OCI-LY7 (cell line): ENCODE results near the gene GPD2. TPM values are rescaled to one million over a fixed set of nuclear protein-coding genes. Genes with fewer than 3 reads are reported as not detected.

Experiments
- BruUV-seq: library from RNA; stranded (reverse); fragments of 400-500 nt; replicated peaks from 2 replicates; lab custom pipeline; 2021; lab: Mats Ljungman, UMichigan
- CTCF ChIA-PET: fragments of 300-600 bp; sonication (Branson Sonifier 250); formaldehyde crosslinking; loops from one replicate; lab custom pipeline; 2022; ENCODE audit warnings: antibody characterized with exemption; ENCODE audit not compliant: unreplicated experiment; lab: Charles Lee
- POLR2A ChIA-PET: fragments of 300-600 bp; sonication (Branson Sonifier 250); formaldehyde crosslinking; loops from one replicate; lab custom pipeline; 2022; ENCODE audit warnings: antibody characterized with exemption; lab: Charles Lee
- DNase-seq: peaks from one replicate; pipeline ENCODE4 v3.0.0-alpha.2; 2015; ENCODE audit warnings: low spot score
- H2AFZ ChIP-seq: fragments of 200-600 bp; sonication (generic), shearing (Covaris generic); 2 replicates; pipeline ENCODE4 v1.6.1; 2014; ENCODE audit warnings: mild to moderate bottlenecking, antibody characterized with exemption, low read length, moderate library complexity
- H3K27ac ChIP-seq: fragments of 200-600 bp; sonication (generic); 2 replicates; pipeline ENCODE4 v1.5.1; 2014; ENCODE audit warnings: mixed run types, low read depth, mild to moderate bottlenecking, moderate library complexity, low read length, inconsistent platforms; ENCODE audit not compliant: poor library complexity, severe bottlenecking
- H3K36me3 ChIP-seq: fragments of 200-600 bp; sonication (generic); 2 replicates; pipeline ENCODE4 v1.6.1; 2014; ENCODE audit warnings: mild to moderate bottlenecking, antibody characterized with exemption, low read length, moderate library complexity, mixed read lengths; ENCODE audit not compliant: insufficient read depth
- H3K4me1 ChIP-seq: fragments of 200-600 bp; sonication (generic); 2 replicates; pipeline ENCODE4 v1.5.1; 2014; ENCODE audit warnings: mild to moderate bottlenecking, low read length; ENCODE audit not compliant: insufficient read depth, poor library complexity, severe bottlenecking
- H3K4me2 ChIP-seq: fragments of 200-600 bp; sonication (generic); 2 replicates; pipeline ENCODE4 v1.6.1; 2014; ENCODE audit warnings: mild to moderate bottlenecking, low read length
- H3K4me3 ChIP-seq: fragments of 200-600 bp; sonication (generic); 2 replicates; pipeline ENCODE4 v1.5.1; 2014; ENCODE audit warnings: mild to moderate bottlenecking, low read depth, low read length; ENCODE audit not compliant: poor library complexity, severe bottlenecking
- H3K79me2 ChIP-seq: fragments of 200-600 bp; sonication (generic); 2 replicates; pipeline ENCODE4 v1.6.1; 2016; ENCODE audit warnings: low read depth, mild to moderate bottlenecking, low read length, moderate library complexity, mixed read lengths; ENCODE audit not compliant: insufficient read depth
- H3K9me2 ChIP-seq: fragments of 200-600 bp; sonication (generic); 2 replicates; pipeline ENCODE4 v1.6.1; 2016; ENCODE audit warnings: mild to moderate bottlenecking, low read length, mixed read lengths; ENCODE audit not compliant: insufficient read depth
- H3K9me3 ChIP-seq: fragments of 200-600 bp; sonication (generic); 2 replicates; pipeline ENCODE4 v1.6.1; 2014; ENCODE audit warnings: mild to moderate bottlenecking, mixed run types, low read length, mixed read lengths
- H4K20me1 ChIP-seq: fragments of 200-600 bp; sonication (generic); 2 replicates; pipeline ENCODE4 v1.6.1; 2014; ENCODE audit warnings: mild to moderate bottlenecking, antibody characterized with exemption, low read length, moderate library complexity, mixed read lengths; ENCODE audit not compliant: insufficient read depth
- CTCF ChIP-seq: fragments of 200-600 bp; sonication (generic); conservative IDR thresholded peaks from 2 replicates; pipeline ENCODE4 v1.5.1; 2014; ENCODE audit warnings: mild to moderate bottlenecking, antibody characterized with exemption, low read length, moderate library complexity, mixed read lengths
- EZH2phosphoT487 ChIP-seq: fragments of 200-600 bp; sonication (generic); IDR thresholded peaks from 2 replicates; pipeline ENCODE4 v1.6.1; 2018; ENCODE audit warnings: low read depth, borderline replicate concordance, mild to moderate bottlenecking, mixed run types, antibody characterized with exemption, low read length, moderate library complexity, mixed read lengths
- intact Hi-C: fragments of 100-400 bp; cut with micrococcal nuclease; formaldehyde crosslinking; loops from one replicate; pipeline ENCODE4 v1.10.0; 2022; ENCODE audit not compliant: unreplicated experiment
- total RNA-seq, 2 experiments: library from RNA; depleted of rRNA in 1 of 2; stranded (reverse); fragments of >200 nt in 1 of 2; shearing (Covaris generic) in 1 of 2; gene quantifications; 2 replicates each; pipeline ENCODE4 v1.2.3, GENCODE V29; 2014 to 2022

The GPD2 gene
- total RNA-seq, 2 experiments from 2014 or later, result 6.6 to 20.2 TPM

GRCh38 chr2:156434461-156435291, 1.5 kb upstream of the GPD2 start:
- Histone ChIP-seq H3K4me2 (no peak overlapping the region), H3K36me3 (no peaks in the 10 kb centered on the region), H3K9me2 (no peaks in the 10 kb centered on the region), H3K79me2 (no peaks in the 10 kb centered on the region; the same call in 1 of the 2 replicates), H3K9me3 (no peaks in the 10 kb centered on the region), H4K20me1 (no peaks in the 10 kb centered on the region), H3K27ac (no peak overlapping the region), H3K4me3 (no peak overlapping the region), H3K4me1 (peaks cover 14% of the 10 kb centered on the region), H2AFZ (no peak overlapping the region)
- CTCF ChIA-PET, result no interaction called here
- DNase-seq, result peak; percentile 4
- no TSS peak for BruUV-seq
- TF ChIP-seq EZH2phosphoT487 (no peak), CTCF (no peak)
- POLR2A ChIA-PET, result no interaction called here
- intact Hi-C loops, result no loop called here

GRCh38 chr2:156435396-156435717, 822 bp upstream of the GPD2 start:
- no peak overlapping the region for H3K27ac ChIP-seq
- H3K9me3 ChIP-seq, result no peaks in the 10 kb centered on the region
- TF ChIP-seq EZH2phosphoT487, result no peak
- no peak for TF ChIP-seq CTCF
- intact Hi-C loops, result no loop called here
- peak overlapping the region; percentile 54 for H2AFZ ChIP-seq
- H3K4me1 ChIP-seq, result peaks cover 14% of the 10 kb centered on the region
- H3K9me2 ChIP-seq, result no peaks in the 10 kb centered on the region
- POLR2A ChIA-PET, result interaction anchor here (0.5 to 0.7 kb wide), 3 partner anchors 8 to 42 kb away, joined by 3 to 4 read pairs (median 3); no protein-coding TSS in a partner anchor
- DNase-seq, result no peak
- CTCF ChIA-PET, result no interaction called here
- no TSS peak for BruUV-seq
- H3K4me2 ChIP-seq, result peak overlapping the region; percentile 69; the same call in 1 of the 2 replicates
- no peaks in the 10 kb centered on the region for H3K36me3 ChIP-seq
- no peaks in the 10 kb centered on the region; the same call in 1 of the 2 replicates for H3K79me2 ChIP-seq
- H3K4me3 ChIP-seq, result peak overlapping the region; percentile 67
- H4K20me1 ChIP-seq, result no peaks in the 10 kb centered on the region
